A172 (cell line): Measurements from ENCODE around the gene ST8SIA2. TPM values are rescaled to one million over a fixed set of nuclear protein-coding genes. Genes with fewer than 3 reads are reported as not detected.
"Not testable (repeated sequence)": the region's sequence is repeated elsewhere in the genome, so short reads cannot be mapped to it uniquely, and the experiment has no call there.

Experiments
- DNase-seq: peaks from one replicate; pipeline ENCODE4 v3.0.0-alpha.2; 2015; ENCODE audit warnings: low spot score
- total RNA-seq: library from RNA; depleted of rRNA; stranded (reverse); fragments of >200 nt; shearing (Covaris generic); gene quantifications from 2 replicates; pipeline ENCODE4 v1.2.3, GENCODE V29; 2014

ST8SIA2 gene
- total RNA-seq, 1 experiment from 2014 or later = not detected

DNA sequence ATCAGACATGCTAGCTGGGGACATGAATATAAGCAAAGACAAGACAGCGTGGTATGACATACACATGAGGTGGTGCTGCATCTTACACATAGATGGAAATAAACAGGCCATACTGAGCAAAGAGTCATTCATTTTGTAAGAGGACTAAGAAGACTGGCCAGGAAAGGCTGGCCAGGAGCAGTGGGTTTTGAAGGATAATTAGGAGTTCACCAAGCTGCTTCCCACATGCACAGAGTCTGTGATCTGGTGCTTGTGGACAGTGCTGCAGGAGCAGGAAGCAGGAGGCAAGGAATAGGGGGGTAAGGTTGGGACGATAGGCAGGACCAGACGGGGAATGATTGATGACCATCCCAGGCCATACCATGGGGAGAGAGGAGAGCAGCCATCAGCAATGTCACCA is 41.5 kb downstream of the ST8SIA2 start:
- DNase-seq = no peak

DNA sequence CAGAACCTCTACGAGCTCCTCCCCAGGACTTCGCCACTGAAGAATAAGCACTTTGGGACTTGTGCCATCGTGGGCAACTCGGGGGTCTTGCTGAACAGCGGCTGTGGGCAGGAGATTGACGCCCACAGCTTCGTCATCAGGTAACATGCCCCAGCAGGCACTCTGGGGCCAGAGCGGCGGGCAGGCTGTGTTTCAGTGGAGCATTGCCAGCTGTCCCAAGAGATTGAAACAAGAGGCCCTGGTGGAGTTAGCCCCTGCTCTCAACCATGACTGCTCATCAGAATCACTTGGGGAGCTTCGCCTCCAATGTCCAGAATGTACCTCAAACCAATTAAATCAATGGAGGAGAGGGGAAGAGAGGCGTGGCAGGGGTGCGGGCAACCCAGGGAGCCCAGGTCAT is 44.8 kb downstream of the ST8SIA2 start:
- DNase-seq = no peak

DNA sequence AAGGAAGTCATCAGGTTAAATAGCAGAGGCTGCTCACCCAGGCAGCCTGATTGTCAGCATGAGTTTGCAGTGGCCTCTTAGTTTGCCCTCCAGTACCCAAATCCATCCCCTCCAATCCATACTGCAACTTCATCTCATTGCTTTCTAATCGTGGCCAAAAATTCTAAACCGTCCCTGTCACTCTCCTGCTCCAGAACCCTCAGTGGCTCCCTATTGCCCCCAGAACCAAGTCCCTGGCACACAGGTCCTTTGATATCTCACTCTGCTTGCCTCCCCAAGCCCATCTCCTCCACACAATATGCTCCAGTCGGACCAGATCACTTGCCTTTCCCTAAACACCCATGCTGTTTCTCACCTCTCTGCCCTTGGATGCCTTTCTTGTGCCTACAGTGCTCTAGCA is 49.7 kb downstream of the ST8SIA2 start:
- DNase-seq = no peak

DNA sequence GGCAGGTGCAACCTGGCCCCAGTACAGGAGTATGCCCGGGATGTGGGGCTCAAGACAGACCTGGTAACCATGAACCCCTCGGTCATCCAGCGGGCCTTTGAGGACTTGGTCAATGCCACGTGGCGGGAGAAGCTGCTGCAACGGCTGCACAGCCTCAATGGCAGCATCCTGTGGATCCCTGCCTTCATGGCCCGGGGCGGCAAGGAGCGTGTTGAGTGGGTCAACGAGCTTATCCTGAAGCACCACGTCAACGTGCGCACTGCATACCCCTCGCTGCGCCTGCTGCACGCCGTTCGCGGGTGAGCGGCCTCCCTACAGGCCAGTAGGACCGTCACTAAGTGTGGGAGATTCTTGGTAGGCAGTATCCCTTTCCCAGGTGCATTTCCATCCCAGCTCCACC is 51.0 kb downstream of the ST8SIA2 start:
- no peak for DNase-seq

DNA sequence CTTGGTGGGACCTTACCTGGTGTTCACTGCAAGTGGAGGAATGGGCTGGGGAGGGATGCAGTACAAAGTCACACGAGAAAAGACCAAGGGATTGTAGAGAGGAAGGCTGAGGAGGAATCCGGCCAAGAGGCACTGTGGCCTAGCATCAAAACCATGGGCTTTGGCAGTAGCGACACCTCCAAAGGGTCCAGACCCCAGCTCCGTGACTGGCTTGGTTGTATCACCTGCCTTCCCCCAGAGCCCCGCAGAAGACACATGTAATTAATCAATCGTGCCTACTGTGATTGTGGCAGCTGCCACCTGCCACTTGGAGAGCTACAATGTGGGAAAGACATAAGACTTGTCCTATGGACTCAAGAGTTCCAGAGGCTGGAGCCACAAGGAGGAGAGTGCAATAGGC is 54.7 kb downstream of the ST8SIA2 start:
- no peak for DNase-seq

DNA sequence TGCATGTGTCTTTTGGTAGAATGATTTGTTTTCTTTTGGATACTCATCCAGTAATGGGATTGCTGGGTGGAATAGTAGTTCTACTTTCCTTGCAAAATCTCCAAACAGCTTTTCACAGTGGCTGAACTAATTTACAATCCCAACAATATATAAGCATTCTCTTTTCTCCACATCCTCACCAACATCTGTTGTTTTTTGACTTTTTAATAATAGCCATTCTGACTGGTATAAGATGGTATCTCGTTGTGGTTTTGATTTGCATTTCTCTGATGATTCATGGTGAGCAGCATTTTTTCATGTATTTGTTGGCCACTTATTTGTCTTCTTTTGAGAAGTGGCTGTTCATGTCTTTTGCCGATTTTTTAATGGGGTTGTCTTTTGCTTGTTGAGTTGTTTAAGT is 55.8 kb downstream of the ST8SIA2 start:
- peak; percentile 46 for DNase-seq

DNA sequence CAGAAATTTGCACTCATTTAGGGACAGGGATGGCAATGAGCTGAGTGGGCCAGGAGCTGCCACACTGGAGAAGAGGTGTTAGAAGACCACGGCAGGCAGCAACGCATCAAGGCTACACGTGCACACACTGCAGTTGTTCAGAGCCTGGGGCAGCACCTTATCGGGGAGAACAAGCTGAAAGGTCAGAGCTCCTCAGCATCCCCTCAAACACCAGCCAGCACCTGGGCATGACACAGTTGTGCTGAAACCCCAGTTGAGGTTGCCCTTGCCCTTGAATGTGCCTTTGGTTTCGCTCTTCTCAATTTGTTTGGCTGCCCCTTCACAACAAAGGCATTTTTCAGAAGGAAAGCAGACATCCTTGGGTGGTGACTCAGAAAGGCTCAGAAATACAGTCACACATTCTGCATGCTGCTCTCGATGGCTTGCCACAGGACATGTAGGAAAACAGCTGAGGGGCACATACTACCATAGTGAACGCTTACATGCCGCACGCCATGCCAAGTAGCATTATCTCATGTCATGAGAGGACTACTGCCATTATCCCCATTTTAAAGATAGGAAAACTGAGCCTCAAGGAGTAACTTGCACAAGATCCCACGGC is 57.6 kb downstream of the ST8SIA2 start:
- DNase-seq = peak; percentile 65

DNA sequence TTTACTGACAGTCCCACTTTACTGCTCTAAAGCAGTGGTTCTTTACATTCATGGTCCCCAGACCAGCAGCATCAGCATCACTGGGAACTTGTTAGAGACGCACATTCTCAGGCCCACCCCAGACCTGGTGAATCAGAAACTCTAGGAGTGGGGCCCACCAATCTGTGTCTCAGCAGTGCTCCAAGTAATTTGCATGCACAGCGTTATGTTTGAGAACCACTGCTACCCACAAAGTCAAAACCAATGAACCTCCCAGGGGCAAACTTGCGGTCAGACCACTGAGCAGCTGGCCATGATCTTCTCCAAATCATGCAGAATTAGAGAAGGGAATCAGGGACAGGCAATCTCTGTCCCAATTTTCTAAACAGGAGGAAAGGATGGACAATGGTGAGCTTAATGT is 58.5 kb downstream of the ST8SIA2 start:
- no peak for DNase-seq

DNA sequence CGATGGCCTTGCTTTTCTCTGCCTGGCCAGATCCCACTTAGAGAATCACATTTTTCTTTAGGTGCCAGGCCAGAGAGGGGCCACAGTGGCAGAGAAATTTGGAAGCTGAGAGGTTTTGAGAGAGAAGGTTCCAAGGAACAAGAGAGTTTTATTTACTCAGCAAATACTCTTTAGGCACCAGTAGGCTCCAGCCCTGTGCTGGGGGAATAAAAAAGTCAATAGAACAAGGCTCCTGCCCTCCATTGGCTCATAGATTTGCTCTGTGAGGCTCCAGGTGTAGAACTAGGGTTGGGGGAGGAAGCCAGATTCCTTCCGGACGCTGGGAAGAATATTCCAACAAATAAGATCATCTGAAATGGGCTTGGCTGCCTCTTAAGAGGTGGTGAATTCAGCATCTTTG is 59.9 kb downstream of the ST8SIA2 start:
- DNase-seq = no peak

DNA sequence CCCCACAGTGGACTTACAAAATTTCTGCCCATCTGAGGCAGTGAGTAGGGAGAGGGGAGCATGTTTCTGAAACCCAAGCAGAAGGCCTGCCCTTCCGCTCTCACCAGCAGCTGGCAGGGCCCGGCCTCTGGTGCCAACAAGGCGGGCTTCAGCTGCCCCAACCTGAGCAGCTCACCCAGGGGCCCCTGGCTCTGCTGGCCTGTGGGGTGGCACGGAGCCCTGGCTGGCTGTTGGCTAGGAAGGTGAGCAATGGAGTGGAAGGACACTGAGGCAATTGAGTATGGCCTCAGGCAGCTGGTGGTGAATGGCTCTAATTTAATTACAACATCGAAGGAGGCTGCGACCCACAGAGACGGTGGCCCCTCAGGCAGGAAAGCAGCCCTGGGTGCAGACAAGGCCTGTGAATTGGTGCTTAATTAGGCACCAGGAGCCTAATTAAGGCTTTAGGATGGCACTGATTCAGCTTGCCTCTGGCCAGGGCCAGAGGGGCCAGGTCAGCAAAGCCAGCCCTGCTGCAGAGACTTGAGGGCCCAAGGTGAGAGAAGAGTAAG is 60.9 kb downstream of the ST8SIA2 start:
- DNase-seq = no peak

DNA sequence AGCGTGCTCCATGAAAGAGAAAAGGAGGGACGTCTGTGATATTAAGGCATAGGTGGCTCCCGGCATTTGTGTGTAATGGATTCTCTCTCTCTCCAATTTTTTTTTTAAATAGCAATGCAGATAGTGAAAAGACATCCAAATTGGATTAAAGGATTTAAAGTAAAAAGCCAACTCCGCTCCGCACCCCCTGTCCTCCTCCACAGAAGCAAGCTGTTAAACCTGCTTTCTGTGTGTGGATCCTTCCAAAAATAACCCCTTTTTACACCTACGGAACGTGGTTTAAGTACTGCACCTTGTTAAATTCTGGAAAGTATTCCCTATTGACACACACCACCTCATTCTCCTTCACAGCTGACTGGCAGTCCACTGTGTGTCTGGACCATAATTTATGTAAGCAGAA is 61.6 kb downstream of the ST8SIA2 start:
- DNase-seq = no peak

DNA sequence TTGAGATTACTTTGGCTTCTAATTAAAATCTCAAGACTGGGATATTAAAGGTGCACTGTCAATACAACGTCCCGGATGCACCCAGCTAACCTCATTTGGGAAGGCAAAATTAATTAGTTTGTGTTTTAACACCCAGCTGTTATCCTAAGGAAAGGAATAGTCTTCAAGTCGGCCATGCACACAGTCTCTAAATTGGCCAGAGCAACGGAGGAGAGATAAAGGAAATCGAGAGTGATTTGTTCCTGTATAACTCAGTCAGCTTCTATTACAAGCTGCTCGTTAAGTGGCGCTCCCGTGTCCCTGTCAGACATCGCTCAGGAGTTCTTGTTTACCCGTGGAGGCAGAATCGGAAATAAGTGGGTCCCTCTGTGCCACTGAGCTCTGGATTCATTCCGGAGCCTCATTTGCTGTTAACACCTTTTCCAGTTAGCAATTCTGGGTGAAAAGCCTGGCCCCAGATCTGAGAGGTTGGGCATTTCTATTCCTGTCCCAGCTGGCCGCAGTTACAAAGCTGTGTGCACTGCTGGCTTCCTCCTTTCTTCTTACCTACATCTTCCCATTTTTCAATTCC is 63.9 kb downstream of the ST8SIA2 start:
- DNase-seq = no peak

DNA sequence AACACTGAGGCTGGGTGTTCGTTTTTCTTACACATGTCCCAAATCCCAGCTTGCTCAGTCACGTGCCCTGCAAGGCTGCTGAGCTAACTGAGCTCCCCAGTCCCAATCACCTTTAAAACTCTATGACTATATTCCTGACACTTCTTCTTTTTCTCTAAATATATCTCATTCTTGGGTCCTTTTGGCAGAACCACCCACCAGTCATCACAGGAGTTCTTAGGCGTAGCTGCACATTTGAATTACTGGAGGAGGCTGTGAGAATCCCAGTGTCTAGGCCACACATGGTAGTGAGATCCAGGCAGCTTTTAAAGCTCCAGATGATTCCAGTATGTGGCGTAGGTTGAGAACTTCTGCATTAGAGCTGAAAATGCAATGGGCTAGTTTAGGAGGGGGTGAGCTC is 66.3 kb downstream of the ST8SIA2 start:
- no peak for DNase-seq

DNA sequence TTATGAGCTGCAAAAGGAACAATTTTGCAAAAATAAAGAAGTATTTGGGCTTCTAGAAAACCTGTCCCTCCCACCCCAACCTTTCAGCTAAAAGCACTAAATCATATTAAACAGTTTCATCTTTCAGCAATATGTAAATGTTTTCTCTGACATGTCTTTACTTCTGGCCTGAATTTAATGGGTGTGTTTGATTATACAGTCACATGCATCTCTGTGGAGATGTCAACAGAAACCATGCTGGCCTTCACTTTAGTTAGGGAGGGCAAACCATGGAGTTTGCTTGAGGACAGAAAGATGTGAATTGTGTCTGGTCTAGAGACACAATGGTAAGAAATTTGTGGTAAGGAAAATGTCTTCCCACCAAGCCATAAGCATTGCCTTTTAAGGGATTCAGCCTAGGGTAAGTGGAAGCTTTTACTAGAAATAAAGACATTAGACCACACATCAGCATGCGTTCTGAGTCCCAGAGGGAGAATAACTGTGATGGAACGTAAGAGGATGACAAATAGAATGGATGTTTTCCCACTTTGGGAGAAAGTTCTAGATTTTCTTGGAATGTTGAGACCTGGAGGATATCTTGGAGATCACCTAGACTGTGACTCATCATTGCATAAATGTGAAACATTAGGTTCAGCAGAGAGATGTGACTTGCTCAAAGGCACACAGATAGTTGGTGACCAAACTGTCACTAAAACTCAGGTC is 68.9 kb downstream of the ST8SIA2 start:
- DNase-seq = no peak

DNA sequence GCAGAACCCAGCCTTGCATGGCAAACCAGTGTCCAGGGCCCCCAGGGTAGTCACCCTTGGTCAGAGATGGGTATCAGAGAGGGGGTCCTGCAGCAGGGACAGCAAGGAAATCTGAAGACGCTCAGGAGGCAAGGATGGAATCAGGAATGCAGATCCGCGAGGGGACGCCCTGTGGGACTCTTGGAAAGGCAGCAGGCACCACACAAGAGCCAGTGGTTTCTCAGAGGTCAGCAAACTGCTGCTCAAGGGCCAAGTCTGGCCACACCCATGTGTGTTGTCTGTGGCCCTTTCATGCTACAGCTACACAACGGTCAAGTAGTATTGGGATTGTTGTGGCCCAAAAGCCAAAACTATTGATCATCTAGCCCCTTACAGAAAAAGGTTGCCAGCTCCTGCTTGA is 69.7 kb downstream of the ST8SIA2 start:
- DNase-seq = no peak

DNA sequence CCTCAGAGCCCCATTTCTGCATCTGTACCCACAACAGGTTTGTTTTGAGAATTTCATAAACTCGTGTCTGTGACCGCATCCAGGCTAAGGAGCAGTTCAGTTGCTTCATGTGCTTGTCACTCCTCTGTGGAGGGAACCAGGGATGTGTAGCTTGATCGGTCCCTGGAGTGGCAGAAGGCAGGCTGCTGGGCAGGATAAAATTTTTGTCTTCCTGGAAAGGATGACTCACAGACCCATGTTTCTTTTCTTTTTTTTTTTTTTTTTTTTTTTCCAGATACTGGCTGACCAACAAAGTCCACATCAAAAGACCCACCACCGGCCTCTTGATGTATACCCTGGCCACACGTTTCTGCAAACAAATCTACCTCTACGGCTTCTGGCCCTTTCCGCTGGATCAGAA is 70.1 kb downstream of the ST8SIA2 start:
- peak; percentile 13 for DNase-seq

DNA sequence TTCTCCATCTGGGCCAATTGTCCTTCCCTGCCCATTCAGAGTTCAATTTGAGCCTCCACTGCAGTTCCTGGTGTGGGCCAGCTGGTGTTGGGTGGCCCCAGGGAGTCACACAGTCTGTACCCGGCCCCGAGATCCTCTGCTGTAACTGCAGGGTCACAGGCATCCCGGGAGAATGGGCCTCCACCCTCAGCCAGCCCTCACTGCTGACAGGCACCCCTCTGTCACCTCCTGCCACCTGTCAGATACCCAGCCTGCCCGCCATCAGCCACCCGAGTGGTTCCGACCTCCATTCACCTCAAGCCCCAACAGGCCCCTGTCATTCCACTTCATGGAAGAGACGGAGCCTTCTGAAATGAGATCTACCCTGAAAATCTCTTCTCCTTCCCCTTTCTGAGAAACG is 73.2 kb downstream of the ST8SIA2 start:
- no peak for DNase-seq

DNA sequence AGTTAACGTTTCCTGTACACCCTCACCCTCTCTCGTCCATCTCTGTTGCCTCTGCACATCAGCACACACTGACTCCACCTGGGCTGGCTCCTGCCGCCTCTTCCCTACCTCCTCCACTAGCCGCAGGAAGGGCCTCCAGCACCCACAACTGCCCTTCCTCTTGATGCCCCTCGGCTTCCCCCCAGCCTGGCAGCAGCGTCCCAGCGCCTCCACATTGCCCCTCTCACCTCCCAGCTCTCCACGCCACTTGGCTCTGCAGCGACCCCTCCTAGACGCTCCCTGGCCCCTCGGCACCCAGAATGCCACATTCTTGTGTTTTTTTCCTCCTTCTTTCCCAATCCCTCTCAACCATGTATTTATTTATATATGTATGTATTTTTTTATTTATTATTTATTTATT is 73.6 kb downstream of the ST8SIA2 start:
- no peak for DNase-seq

DNA sequence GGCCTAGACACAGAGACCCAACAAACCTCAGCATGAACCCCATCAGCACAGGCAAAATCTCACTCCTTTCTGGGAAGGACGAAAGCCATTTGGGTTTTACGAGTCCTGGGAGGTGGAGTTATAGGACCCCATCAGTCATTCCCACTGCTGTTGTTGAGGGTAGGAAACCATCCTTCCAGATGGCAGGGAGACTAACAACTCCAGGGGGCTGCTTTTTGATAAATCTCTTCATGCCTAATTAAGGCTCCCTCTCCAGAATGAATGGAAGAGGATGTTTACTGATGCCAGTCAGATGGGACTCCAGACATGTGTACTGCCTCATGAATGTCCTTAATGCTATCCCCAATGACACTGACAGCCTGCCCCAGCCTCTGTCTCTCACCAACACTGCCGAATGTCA is 75.3 kb downstream of the ST8SIA2 start:
- DNase-seq = no peak

DNA sequence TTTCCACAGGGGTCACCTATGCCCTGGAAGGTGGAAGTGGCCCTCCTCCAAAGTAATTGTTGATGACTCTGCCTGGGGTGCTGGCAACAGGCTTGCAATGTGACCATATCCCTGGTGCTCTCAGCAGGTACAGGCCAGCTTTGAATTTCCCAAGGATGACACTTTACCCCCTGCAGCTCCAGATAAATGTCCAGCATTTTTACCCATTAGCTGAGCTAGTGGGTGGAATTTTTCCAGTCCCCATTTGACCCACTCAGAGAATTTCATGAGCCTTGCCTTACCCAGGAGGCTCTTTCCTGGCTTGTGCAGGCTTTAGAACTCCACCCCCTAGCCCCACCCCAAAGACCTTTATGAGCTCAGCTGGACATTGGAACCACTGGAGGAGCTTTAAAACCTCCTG is 77.6 kb downstream of the ST8SIA2 start:
- DNase-seq = no peak

DNA sequence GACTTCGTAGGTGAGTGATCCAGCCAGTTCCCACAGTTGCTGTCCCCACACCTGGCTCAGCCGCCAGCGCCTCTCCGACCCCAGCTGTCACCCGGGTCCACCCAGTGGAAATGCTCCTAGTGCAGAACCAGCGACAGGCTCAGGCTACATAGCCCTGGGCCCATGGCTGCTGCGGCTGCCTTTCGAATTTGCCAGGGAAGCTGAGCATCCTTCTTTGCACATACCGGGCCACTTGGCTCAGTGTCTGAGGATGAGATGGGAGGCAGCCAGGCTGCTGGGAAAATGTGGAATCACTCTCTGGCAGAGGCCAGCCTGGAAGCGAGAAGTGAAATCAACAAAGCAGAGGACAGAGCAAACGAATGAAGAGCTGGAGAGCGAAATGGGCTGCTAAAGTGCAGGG is 80.1 kb downstream of the ST8SIA2 start:
- DNase-seq = no peak

DNA sequence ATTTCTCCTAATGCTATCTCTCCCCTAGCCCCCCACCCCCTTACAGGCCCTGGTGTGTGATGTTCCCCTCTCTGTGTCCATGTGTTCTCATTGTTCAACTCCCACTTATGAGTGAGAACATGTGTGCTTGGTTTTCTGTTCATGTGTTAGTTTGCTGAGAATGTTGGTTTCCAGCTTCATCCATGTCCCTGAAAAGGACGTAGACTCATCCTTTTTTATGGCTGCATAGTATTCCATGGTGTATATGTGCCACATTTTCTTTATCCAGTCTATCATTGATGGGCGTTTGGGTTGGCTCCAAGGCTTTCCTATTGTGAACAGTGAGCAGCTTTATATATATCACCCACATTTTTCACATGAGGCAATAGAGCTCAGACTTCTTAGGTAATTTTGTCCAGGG is 86.0 kb downstream of the ST8SIA2 start:
- not testable (repeated sequence) for DNase-seq

DNA sequence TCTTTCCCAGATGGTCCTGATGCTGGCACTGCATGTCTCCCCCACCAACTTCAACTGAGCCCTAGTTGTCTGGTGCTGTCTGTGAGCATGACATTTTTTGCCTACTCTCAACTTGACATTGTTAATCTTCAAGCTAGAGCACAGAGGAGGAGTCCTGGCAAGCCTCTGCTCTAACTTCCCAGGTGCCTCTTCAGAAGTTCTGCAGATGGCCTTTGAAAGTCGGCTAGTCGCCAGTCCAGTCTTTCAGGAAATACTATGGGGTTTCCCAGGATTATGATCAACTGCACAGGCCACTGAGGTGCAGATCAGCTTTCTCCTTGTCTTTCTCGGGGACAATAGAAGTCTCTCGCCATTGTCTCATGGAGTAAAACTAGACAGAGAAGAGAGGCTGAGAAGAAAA is 86.7 kb downstream of the ST8SIA2 start:
- DNase-seq = no peak
